ENCODE data around the gene GLIS1.

GLIS1 gene

DNA sequence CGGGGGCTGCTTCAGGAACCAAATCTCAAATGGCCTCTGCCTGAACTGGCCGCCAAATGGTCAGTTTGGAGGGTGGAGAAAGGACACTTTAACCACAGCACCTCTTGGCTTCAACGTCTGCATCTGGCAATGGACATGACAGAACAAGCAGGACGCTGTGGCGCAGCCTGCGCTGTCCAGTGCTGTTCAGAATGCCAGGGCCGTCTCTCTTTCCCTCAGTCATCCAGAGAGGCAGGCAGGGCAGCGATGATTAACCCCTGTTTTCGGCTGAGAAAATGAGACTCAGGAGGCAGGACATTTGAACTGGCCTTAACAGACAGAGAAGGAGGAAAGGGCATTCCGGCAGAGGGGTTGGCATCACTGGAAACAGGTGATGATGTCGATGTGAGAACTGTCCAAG is 48.6 kb downstream of the GLIS1 start:
- DNase-seq: no peak

DNA sequence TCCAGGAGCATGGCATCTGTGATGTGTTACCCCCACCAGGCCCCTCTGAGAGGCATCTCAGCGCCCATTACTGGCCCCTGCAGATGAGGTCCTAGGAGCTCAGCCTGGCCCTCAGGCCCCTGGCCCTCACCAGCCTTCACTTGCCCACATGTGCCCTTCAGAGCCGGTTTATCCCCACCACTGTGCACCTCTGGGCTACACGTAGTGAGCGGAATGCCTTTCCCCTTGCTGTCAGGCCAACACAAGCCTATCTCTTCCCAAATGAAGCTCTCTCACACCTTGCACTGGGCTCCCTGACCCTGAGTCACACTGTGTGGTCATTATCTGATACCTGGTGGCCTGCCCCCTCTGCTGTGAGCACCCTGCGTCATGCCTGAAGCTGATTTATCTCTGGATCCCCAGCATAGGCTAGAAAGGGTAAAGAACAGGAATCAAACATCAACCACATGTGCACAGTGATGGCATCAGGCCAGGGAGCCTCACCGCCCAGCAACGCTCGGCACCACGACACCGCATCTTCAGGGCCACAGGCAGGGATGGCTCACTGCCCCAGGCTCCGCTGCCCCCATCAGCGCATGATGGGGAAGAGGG is 49.1 kb downstream of the GLIS1 start:
- no peak for DNase-seq

DNA sequence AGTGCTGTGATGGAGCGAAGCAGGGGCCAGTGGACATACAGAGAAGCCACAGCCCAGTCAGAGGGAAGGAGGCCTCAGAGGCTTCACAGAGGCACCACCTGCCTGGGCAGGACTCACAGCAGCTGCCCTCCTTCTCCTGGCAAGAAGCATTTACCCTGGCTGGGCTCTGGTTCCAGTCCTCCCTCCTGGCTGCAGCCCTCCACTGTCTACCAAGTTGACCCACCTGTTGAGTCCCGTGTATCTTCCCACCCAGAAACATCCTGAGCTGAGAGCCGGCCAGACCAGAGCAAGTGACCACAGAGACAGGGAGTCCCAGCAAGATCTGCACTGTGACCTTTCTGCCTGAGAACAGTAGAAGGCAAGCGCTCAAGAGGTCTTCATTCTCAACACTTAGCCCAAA is 49.7 kb downstream of the GLIS1 start:
- DNase-seq: no peak

DNA sequence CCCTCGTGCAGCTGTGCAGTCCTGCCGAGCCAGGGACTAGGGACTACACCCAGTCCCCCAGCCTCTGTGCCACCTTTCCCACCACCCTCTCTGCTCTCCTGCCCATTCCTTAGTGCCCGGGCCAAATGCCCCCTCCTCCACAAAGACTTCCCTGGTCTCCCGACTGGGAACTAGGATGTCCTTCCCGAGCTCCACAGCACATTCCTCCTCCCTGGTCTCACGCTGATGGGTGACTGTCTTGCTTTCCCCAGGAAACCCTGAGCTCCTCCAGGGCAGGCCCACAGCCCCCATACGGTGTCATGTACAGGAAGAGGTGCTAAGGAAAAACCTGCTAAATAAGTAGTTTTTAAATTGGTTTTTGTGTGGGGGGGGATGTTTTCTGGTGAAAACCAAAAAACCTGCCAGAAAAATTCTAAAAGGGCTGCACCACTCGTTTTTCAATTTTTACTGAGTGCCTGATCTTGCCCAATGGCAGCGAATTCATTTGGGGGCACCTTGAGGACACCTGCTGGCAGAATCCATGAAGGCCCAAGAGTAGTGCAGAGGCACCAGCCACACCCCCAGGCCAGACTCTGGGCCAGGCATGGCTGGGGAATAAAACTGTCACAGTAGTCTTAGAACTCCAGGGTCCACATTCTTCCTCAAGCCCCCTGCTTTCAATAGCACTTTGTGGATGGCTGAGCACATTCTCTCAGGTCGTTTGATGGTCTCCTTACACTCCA is 50.4 kb downstream of the GLIS1 start:
- DNase-seq: no peak

DNA sequence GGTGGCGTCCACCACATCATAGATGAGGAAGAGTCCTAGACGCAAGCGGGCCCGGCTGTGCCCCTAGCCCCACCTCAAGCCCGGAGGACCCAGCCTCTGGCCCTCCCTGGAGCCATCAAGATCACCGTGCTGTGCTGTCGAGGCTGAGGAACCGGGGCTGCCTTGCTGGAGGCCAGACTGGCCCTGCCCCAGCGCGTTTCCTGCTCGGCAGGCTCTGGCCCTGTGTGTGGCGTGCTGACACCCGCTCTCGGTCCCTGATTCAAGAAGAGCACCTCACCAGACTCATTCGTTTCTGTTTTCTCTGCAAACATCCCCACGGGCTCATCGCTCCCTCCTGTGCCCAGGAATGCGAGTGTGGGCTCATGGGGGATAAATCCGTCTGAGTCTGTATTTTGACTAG is 51.1 kb downstream of the GLIS1 start:
- DNase-seq: no peak

DNA sequence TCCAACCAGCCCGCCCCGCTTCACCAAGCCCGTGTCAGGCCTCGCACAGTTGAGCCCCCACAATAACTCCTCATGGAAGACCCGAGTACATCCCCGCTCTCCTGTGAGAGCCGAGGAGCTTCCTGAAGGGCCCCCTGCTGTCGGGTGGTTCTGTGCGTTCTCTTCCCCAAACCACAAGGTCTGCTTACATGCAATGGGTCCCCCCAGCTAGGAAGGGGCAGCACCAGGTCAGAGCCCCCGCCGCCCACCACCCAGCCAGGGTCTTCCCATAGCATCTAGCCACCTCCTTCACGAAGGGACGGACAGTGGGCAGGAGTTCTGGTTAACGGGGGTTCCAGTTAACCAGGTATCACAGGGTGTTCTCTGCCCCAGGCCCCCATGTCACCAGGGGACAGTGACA is 51.5 kb downstream of the GLIS1 start:
- no peak for DNase-seq

DNA sequence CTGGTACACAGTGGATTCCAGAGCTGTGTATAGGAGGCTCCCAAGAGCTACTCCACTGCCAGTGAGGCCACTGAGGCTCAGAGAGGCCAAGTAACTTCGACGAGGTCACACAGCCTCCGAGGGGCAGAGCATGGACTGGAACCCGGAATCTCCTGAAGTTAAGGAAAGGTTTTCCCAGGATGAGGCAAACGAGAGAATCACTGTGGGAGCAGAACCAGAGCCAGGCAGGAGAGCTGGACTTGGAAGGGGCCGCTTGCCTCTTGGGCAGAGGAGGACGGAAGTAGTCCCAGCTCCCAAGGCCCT is 52.0 kb downstream of the GLIS1 start:
- DNase-seq: no peak

DNA sequence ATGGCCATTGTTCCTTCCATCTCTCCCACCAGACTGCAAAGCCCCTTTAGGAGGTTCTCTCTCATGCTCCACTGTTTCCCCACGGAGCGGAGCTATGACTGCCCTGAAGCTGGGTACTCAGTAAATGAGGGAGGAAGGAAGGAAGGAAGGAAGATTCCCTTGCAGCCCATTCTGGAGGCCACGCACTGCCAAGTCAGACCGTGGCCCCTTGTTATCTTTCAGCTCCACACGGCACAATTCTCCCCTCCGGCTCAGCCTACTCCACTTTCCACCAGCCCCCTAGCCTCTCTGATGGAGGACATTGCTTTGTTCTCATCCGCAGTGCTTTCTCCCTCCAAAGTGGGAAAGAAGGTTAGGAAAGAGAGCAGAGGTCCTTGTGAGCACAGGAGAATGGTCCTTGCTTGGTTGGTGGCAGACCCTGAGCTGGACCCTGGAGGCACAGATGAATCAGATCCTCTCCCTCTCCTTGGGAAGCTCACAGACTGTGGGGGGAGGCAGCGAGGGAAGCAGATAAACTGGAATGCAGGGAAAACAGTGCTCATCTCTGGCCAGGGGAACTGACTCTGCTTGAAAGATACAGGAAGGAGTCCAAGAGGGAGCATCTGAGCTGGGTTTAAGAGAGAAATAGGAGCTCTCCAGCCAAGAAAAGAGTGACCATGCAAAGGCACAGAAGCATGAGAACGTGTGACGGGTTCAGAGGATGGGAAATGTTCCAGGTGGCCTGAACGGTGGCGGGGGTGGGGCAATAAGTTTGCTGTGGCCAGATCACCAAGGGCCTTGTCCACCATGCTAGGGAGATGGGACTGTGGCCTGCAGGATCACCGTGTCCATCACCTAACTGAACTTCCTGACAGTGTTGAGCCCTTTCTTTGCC is 52.6 kb downstream of the GLIS1 start:
- DNase-seq: peak; percentile 42

DNA sequence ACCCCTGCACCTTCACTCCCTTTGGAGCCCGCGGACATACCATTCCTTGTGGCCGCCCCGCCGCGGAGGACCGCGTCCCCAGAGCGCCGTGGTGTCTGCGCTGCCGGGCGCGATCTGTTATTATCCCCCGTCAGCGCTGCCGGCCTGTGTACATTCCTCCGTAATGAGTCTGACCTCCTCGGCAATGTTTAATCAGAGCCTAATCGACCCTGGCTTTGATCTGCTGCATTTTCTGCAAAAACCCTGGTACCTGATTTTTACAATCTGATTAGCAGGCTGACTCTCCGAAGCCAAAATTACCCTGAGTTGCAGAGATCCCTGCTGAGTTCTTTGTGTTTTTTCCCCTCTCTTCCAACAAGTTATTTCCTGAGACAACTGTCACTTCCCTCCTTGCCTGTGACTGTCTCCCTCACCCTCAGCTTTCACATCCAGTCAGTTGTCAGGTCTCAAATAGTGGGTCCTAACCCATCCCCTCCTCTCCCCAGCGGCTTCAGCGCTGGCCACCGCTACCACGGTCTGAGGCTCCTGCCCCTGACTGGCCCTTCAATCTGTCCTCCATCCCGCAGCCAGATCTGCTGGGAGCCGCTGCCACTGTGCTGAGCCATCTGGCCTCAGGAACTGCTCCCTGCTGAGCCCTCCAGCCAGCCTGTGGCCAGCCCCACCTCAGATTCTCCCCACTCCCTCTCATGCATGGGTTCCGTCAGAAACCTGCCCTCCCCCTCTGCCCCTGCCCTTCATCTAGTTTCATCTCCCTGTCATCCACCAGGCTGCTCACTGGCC is 53.5 kb downstream of the GLIS1 start:
- peak; percentile 81 for DNase-seq

DNA sequence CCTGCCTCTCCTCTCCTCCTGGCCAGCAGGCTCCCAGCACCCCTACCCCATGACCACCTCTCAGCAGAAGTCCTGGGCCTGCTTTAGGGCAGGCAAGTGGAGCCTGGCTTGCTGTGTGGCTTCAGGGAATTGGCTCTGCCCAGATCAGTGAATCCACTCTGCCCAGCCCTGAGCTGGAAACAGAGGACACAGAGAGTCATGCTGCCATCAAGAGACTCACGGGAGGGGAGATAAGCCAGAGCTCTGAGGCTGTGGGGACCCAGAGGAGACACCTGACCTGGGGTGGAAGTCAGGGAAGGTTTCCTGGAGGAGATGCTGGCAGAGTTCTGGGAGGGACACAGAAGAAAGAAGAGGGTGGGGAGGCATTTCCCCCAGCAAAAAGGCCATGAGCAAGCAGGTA is 54.2 kb downstream of the GLIS1 start:
- DNase-seq: no peak

DNA sequence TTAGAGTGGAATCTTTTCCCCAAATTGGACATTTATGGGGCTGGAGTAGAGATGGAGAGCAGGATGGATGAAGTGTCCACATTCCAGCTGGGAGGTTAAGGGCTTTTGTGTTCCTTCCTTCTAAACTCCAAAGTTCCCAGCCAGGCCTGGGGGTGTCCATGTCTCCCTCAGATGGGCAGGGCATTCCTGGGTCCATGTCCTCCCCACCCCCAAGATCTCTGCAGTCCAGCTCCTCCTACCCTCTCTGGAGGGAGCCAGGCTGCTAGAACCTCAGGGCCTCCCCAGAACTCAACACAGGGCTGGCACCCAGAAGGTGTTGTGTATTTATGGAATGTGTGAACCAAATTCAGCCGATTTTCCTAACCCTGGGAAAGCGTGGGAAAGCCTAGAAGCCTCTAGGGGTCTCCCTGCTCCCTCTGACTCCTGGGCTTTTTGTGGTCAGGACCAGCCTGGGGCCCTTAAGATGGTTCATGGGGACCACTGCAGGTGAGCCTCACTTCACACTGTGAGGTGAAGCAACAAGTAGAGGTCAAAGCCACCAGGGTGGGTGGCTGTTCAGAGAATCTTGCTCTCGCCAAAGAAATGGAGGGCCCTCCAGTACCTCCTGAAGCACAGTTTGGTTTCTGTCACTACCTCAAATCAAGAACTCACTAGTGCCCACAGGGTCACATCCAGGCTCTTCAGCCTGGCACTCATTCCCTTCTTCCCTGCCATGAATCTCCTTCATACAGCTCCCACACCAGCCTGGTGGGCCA is 54.8 kb downstream of the GLIS1 start:
- DNase-seq: no peak

DNA sequence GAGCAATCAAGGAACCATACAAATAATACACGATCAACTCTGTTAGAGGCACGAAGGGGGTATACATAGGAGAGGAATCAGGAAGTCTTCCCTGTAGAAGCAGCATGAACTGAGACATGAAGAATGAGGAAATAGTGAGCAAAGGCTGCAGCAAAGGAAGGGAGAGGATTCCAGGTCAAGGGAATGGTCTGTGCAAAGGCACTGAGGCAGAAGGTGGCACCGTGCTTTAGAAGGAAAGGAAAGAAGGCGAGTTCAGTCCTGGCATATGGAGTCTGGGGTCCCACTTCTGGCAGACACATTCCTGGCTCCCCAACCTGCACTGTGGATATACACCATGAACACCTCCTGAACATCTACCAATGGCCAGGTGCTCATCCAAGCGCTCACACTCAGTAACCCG is 56.1 kb downstream of the GLIS1 start:
- DNase-seq: no peak

DNA sequence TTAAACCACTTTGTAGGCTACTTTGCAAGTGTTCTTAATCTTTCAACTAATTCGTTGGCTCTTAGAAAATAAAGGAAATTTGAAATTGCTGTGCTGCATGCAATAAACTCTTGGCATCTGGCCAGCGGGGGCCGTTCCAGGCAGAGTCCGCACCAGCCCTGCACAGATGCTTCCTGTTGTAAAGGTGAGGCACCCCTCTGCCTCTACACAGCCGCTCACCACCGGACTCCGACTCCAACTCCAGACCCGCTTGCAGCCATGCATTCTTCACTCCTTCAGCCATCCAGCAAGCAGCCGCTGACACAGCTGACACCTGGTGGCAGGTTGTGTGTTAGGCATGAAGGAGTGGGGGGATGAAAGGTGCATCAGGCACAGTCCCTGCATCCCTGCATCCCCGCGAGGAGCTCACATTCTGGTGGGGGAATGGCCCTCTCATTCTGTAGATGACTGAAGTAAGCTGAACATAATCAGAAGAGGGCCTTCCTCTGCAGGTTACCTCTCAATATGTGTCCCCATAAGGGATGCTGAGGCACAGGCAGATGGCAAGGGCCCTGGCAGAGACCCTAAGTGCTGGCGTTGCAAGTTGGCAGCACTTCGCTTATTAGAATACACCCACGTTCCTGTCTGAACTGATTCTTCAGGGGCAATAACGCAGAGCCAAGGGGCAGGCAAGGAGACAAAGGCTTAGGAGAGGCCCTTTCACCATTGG is 56.8 kb downstream of the GLIS1 start:
- peak; percentile 58 for DNase-seq

DNA sequence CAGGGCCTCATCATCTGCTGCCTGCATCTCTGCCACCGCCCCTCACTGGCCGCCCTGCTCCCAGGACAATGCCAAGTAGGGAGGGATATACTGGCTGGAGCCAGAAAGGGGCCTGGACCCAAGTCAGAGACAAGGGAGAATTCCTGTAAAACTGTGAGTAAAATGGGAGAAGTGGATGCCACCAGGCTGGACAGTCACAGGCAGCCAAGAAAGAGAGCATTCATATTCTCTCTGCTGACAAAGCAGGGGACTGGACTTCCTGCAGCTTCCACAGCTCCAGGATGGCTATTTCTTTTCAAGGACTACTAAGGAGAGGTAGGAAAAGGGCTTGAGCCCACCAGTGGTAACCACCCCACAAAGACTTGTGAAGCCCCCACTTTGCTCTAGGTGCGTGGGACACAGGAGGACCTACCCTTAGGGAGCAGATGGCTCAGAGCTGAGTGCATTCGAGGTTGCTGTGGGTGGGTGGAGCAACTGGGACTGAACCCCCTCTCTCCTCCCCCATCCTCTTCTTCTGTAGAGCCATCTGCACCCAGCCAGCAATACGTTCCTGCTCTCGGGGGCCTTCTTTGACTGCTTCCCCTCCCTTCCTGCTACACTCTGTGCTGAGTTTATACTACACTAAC is 57.5 kb downstream of the GLIS1 start:
- DNase-seq: peak; percentile 27

DNA sequence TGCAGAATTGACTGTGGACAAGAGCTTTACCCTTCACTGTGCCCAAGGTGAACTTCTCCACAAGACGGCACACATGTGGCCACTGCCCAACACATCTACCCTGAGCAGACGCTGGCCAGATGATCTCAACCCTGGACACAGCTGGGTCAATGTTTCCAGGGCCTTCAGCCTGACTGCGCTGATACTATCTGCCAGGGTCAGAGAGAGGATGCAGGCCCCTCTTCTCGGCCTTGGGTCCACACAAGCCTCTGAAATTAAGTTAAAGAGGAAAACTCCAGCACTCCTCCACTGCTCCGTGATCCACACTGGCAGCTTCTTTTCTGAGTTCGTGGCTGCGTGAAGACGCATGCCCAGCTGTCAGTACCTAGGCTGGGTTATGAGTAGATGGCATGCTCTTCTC is 58.1 kb downstream of the GLIS1 start:
- no peak for DNase-seq

DNA sequence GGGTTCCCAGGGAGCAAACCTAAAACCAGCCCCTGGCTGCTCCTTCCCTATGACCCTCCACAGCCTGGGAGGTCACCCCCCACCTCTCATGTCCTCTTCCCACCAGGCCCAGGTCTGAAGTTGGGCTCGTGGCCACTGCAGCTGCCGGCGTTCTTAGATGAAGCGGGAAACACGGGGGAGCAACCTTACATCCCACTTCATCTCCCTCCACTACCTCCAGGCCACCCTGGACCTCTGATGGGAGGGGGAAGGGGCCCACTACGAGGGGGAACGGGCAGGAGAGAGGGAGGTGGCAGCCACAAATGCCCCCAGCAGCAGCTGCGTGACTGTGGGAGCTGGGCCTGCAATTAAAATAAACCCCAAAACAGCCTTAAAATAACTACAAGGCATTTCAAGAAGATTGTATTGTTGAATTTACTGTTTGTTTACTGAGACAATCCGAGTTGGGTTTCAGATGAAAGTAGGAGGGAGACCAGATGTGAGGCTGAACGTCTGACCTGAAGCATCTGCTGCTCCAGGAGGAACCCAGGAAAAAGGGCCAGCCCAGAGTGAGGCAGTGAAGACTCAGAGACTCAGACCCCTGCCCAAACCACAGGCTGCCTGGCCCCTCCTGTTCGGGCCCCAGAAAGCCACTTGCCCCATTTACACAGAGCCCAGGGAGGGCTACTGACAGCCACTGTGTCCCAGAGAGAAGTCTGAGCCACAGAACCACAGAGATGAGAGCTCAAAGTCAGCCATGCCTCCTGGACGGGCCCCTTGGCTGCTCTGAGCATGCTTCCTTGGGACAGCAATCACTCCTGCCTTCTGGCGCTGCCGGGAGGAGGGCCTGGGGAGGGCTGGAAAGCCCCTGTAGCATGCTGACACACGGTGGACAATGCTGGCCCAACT is 59.8 kb downstream of the GLIS1 start:
- no peak for DNase-seq

DNA sequence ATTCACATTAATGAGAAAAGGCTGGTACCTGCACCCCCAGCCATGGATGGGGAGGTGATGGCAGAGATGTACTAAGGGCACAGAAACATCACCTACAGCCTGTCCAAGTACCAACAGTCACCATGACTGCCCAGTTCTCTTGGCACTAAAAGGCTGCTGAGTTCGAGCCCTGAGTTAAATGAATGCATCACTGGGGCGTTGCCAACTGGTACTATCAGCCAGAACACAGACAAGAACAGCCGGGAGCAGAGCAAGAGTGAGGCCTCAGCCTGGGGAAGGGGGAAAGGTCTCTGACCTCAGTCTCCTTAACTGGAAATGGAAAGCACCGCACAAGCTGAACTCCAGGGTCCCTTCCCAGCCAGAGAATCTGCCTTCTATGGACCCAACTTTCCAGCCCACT is 60.5 kb downstream of the GLIS1 start:
- no peak for DNase-seq

DNA sequence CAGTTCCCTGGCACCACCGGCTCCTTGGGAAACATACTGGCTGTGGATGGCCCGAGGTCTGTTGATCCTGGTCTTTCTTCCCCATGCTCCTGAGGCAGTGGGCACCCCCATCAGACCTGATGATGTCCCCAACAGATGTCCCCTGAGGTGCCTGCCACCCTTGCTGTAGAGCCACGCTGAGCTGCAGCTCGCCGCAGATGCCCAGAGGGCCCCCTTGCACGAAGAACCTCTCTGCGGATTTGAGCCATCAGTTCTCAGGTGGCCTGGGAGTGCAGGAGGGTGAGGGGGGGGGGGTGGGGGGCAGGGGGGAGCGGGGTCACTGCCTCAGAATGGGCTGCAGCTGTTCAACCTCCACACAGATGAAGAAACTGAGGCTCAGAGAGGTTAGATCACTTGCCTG is 60.9 kb downstream of the GLIS1 start:
- no peak for DNase-seq

DNA sequence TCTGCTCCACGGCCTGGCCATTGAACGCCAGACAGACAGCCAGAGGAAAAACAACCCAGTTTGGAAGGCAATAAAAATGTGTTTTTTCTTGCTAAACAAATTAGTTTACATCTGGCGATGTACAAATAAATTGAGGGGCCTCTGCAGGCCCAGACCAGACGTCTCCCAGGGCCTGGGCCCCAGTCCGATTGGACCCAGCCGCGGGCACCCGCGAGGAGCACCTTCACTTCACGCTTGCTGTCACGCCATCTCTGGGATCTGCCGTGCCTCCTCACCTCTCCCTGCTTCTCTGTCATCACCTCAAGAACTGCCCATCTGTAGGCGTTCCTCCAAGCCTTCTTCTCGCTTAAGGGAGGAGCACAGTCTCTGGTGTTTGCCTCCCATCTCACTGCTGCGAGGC is 61.5 kb downstream of the GLIS1 start:
- no peak for DNase-seq

DNA sequence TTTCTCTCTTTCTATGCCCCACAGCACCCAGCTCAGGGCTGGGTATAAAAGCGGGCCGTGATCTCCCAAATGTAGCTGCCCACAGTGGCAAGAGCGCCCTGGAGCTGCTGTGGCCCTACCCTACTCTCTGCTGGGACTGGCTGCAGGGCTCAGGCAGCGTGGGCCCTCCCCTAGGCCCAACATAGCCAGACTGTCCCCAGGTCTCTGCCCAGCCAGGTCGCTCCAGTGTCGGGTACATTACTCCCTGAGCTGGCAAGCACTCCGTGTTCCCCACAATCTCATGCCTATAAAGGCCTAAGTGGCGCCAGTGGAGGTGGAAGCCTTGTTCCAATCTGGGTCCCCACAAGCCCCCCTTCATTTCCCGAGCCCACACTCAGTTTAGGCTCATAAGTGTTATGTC is 66.2 kb downstream of the GLIS1 start:
- DNase-seq: no peak

DNA sequence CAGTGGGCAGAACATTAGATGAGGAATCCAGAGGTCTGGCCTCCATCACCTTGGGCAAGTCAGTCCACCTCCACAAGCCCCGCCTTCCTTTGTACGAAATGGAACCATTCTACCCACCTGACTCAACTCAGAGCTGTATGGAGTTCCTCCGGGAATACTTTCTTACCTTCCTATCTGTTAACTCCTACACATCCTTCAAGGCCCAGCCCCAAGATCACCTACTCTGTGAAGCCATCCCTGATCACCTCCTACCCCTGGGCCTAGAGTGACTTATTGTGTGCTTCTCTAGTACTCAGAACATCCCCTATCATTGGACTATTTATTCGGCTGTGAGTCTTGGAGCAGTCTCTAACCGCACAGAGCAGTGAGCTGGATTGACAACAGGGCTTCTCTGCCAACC is 66.7 kb downstream of the GLIS1 start:
- no peak for DNase-seq
